NCI-H2196 treated with DMSO at 0.1 percent for 48 hours (cell line): ENCODE data around the gene GRPEL1.

Experiments
- DNase-seq: peaks from one replicate; lab custom pipeline; 2025; ENCODE audit not compliant: unreplicated experiment; lab: John Stamatoyannopoulos, UW

Gene GRPEL1

GRCh38 chr4:7045961-7046921, 21.6 kb downstream of the GRPEL1 start:
- no peak for DNase-seq

- no peak for DNase-seq
Measured at GRCh38 chr4:7045553-7045952, 22.3 kb downstream of the GRPEL1 start.

- DNase-seq: no peak
Measured at GRCh38 chr4:7044137-7044930, 23.5 kb downstream of the GRPEL1 start.

- no peak for DNase-seq
Measured at GRCh38 chr4:7043284-7044136, 24.4 kb downstream of the GRPEL1 start, which contains the start of gene TADA2B. TADA2B (plus strand) TSS chr4:7043372; CDS start chr4:7043580, 208 bp downstream.

GRCh38 chr4:7042503-7043283, 25.2 kb downstream of the GRPEL1 start:
- DNase-seq: peak; percentile 96

GRCh38 chr4:7041801-7042502, 25.9 kb downstream of the GRPEL1 start:
- DNase-seq: peak; percentile 14

GRCh38 chr4:7041246-7041645, 26.6 kb downstream of the GRPEL1 start:
- DNase-seq: no peak

GRCh38 chr4:7040765-7041164, 27.1 kb downstream of the GRPEL1 start:
- DNase-seq: no peak

- DNase-seq: no peak
Measured at GRCh38 chr4:7037425-7037824, 30.4 kb downstream of the GRPEL1 start.

- peak; percentile 11 for DNase-seq
Measured at GRCh38 chr4:7034262-7035081, 33.4 kb downstream of the GRPEL1 start.

GRCh38 chr4:7032596-7032995, 35.3 kb downstream of the GRPEL1 start:
- no peak for DNase-seq

GRCh38 chr4:7031558-7032449, 36.1 kb downstream of the GRPEL1 start:
- no peak for DNase-seq

- DNase-seq: no peak
Measured at GRCh38 chr4:7030856-7031255, 37.0 kb downstream of the GRPEL1 start.

GRCh38 chr4:7029921-7030320, 37.9 kb downstream of the GRPEL1 start:
- no peak for DNase-seq

GRCh38 chr4:7029212-7029611, 38.7 kb downstream of the GRPEL1 start:
- DNase-seq: no peak

- DNase-seq: no peak
Measured at GRCh38 chr4:7027913-7028312, 40.0 kb downstream of the GRPEL1 start.

GRCh38 chr4:7027284-7027683, 40.6 kb downstream of the GRPEL1 start:
- no peak for DNase-seq

- no peak for DNase-seq
Measured at GRCh38 chr4:7026107-7026506, 41.8 kb downstream of the GRPEL1 start.
